SK-N-SH (cell line): ENCODE measurements around the gene PCNX3. TPM values are rescaled to one million over a fixed set of nuclear protein-coding genes. Genes with fewer than 3 reads are reported as not detected.

Experiments
- CTCF ChIA-PET: fragments of 300-600, 350-600 bp; formaldehyde crosslinking; extraction: SDS; loops from one replicate; lab custom pipeline; 2021; lab: Yijun Ruan, JAX
- POLR2A ChIA-PET: fragments of 350-600 bp; sonication (Branson Sonifier 250); formaldehyde crosslinking; extraction: SDS; loops from one replicate; lab custom pipeline; 2020; ENCODE audit warnings: antibody characterized with exemption, inconsistent platforms; lab: Yijun Ruan, JAX
- DNase-seq: peaks from one replicate; pipeline ENCODE4 v3.0.0; 2012
- H2AFZ ChIP-seq: fragments of 200-600 bp; sonication (generic); 2 replicates; pipeline ENCODE4 v1.8.1; 2016; ENCODE audit warnings: antibody characterized with exemption, mild to moderate bottlenecking, low read depth
- H3F3A ChIP-seq: fragments of 200-600 bp; sonication (generic); replicated peaks from 2 replicates; pipeline ENCODE3; 2016; ENCODE audit warnings: antibody characterized with exemption, mild to moderate bottlenecking; ENCODE audit not compliant: insufficient read depth
- H3K27ac ChIP-seq, 2 experiments: fragments of 200-500 bp in 1 of 2; fragments of 200-600 bp in 1 of 2; sonication (Bioruptor generic) in 1 of 2; sonication (generic), shearing (Covaris generic) in 1 of 2; 2 replicates each; pipeline versions ENCODE4 v1.5.1 to v1.6.1; 2014 to 2016; ENCODE audit warnings: low read depth in 2 of 2, inconsistent platforms in 1 of 2, low read length in 1 of 2, mild to moderate bottlenecking in 1 of 2, mixed read lengths in 1 of 2
- H3K27me3 ChIP-seq: fragments of 200-600 bp; sonication (generic), shearing (Covaris generic); 2 replicates; pipeline ENCODE4 v1.6.1; 2016; ENCODE audit warnings: mixed run types; ENCODE audit not compliant: insufficient read depth
- H3K36me3 ChIP-seq, 2 experiments: fragments of 200-500 bp in 1 of 2; fragments of 200-600 bp in 1 of 2; sonication (Bioruptor generic) in 1 of 2; sonication (generic) in 1 of 2; replicated peaks in 1 of 2; 2 replicates each; pipeline versions ENCODE3 to v1.5.1; 2014 to 2016; ENCODE audit warnings: low read length in 1 of 2, mild to moderate bottlenecking in 1 of 2; ENCODE audit not compliant: insufficient read depth in 2 of 2, control insufficient read depth in 1 of 2
- H3K4me1 ChIP-seq, 2 experiments: fragments of 200-500 bp in 1 of 2; fragments of 200-600 bp in 1 of 2; sonication (Bioruptor generic) in 1 of 2; sonication (generic), shearing (Covaris generic) in 1 of 2; 2 replicates each; pipeline versions ENCODE4 v1.5.1 to v1.6.1; 2014 to 2016; ENCODE audit warnings: low read depth in 1 of 2, low read length in 1 of 2, mixed run types in 1 of 2; ENCODE audit not compliant: insufficient read depth in 2 of 2, control insufficient read depth in 1 of 2
- H3K4me2 ChIP-seq: fragments of 200-600 bp; sonication (generic), shearing (Covaris generic); 2 replicates; pipeline ENCODE4 v1.6.1; 2017; ENCODE audit warnings: mixed run types
- H3K4me3 ChIP-seq, 2 experiments: fragments of 200-500 bp in 1 of 2; fragments of 200-600 bp in 1 of 2; sonication (Bioruptor generic) in 1 of 2; sonication (generic), shearing (Covaris generic) in 1 of 2; 2 replicates each; pipeline versions ENCODE4 v1.5.1 to v1.8.1; 2014 to 2016; ENCODE audit warnings: low read depth in 2 of 2, inconsistent platforms in 1 of 2, low read length in 1 of 2, mild to moderate bottlenecking in 1 of 2, mixed read lengths in 1 of 2, moderate library complexity in 1 of 2
- H3K79me2 ChIP-seq: fragments of 200-600 bp; sonication (generic); 2 replicates; pipeline ENCODE4 v1.8.1; 2017; ENCODE audit warnings: mild to moderate bottlenecking; ENCODE audit not compliant: insufficient read depth
- H3K9ac ChIP-seq: fragments of 200-600 bp; sonication (generic); 2 replicates; pipeline ENCODE4 v1.6.1; 2017; ENCODE audit warnings: mixed run types
- H3K9me2 ChIP-seq: fragments of 200-600 bp; sonication (generic); 2 replicates; pipeline ENCODE4 v1.6.1; 2017; ENCODE audit warnings: mixed run types
- H3K9me3 ChIP-seq: fragments of 200-600 bp; sonication (generic); 2 replicates; pipeline ENCODE4 v1.6.1; 2017; ENCODE audit warnings: mixed run types, mild to moderate bottlenecking, moderate library complexity
- H4K20me1 ChIP-seq: fragments of 200-600 bp; sonication (generic); 2 replicates; pipeline ENCODE4 v1.6.1; 2017; ENCODE audit warnings: mild to moderate bottlenecking, mixed run types; ENCODE audit not compliant: insufficient read depth
- ELF1 ChIP-seq: IDR thresholded peaks from 2 replicates; pipeline ENCODE4 v1.4.0; 2012
- EP300 ChIP-seq, 2 experiments: IDR thresholded peaks; 2 replicates each; pipeline versions ENCODE4 v1.4.0 to v1.6.1; 2012; ENCODE audit warnings: borderline replicate concordance in 1 of 2, low read depth in 1 of 2, low read length in 1 of 2
- FOSL2 ChIP-seq: IDR thresholded peaks from 2 replicates; pipeline ENCODE4 v1.4.0; 2012; ENCODE audit warnings: low read depth, mild to moderate bottlenecking, moderate library complexity, borderline replicate concordance
- FOXJ3 ChIP-seq: sonication (generic); formaldehyde crosslinking; IDR thresholded peaks from 2 replicates; pipeline ENCODE4 v1.5.1; 2020; ENCODE audit warnings: mild to moderate bottlenecking, missing genetic modification reagents
- GATA2 ChIP-seq: sonication (generic); formaldehyde crosslinking; IDR thresholded peaks from 2 replicates; pipeline ENCODE4 v1.5.0; 2020; ENCODE audit warnings: mild to moderate bottlenecking, missing genetic modification reagents
- IRF3 ChIP-seq: fragments of 150-350 bp; IDR thresholded peaks from 2 replicates; pipeline ENCODE4 v1.6.1; 2016; ENCODE audit warnings: mild to moderate bottlenecking, low read depth, low read length
- MXI1 ChIP-seq: IDR thresholded peaks from 2 replicates; pipeline ENCODE4 v1.6.1; 2012; ENCODE audit warnings: mild to moderate bottlenecking, low read depth, low read length, improper control_type of control experiment
- PBX3 ChIP-seq: IDR thresholded peaks from 2 replicates; pipeline ENCODE4; 2012
- RAD21 ChIP-seq: IDR thresholded peaks from 2 replicates; pipeline ENCODE4 v1.6.1; 2012; ENCODE audit warnings: mild to moderate bottlenecking, low read length
- RCOR1 ChIP-seq: fragments of 150-350 bp; IDR thresholded peaks from 2 replicates; pipeline ENCODE4 v1.6.1; 2017; ENCODE audit warnings: antibody characterized with exemption, low read length
- RFX5 ChIP-seq: IDR thresholded peaks from 2 replicates; pipeline ENCODE4 v1.6.1; 2012; ENCODE audit warnings: mild to moderate bottlenecking, improper control_type of control experiment, low read length
- SMC3 ChIP-seq: IDR thresholded peaks from 2 replicates; pipeline ENCODE4 v1.6.1; 2012; ENCODE audit warnings: low read depth, low read length, improper control_type of control experiment
- TCF12 ChIP-seq: IDR thresholded peaks from 2 replicates; pipeline ENCODE4 v1.4.0; 2012
- YY1 ChIP-seq: IDR thresholded peaks from 2 replicates; pipeline ENCODE4 v1.4.0; 2012; ENCODE audit warnings: low read depth, mild to moderate bottlenecking
- WGBS: methylation state at CpG from one replicate; pipeline ENCODE4 v1.1.6; 2017; ENCODE audit warnings: low lambda C conversion rate; 5-methylcytosine and 5-hydroxymethylcytosine counted together
- polyA plus RNA-seq, 3 experiments: library from polyadenylated mRNA; depleted of rRNA; stranded (reverse); fragments of >200 nt; gene quantifications; 2 replicates each; pipeline ENCODE4 v1.2.3, GENCODE V29; 2012
- TF ChIP-seq, protein P1 (sequence below): IDR thresholded peaks from 2 replicates; pipeline ENCODE4 v1.4.0; 2012; ENCODE audit warnings: low read depth, borderline replicate concordance
- TF ChIP-seq, protein P2 (sequence below): fragments of 150-350 bp; IDR thresholded peaks from 2 replicates; pipeline ENCODE4 v1.6.1; 2017; ENCODE audit warnings: antibody characterized with exemption, low read length, low read depth, borderline replicate concordance
- TF ChIP-seq, protein P3 (sequence below): fragments of 200-600 bp; sonication (generic); IDR thresholded peaks from 2 replicates; pipeline ENCODE4 v1.6.1; 2017; ENCODE audit warnings: antibody characterized with exemption, mild to moderate bottlenecking, moderate library complexity

PCNX3 gene
- polyA plus RNA-seq, 1 of the 3 experiments (the other 2 are of a cell fraction), result 33.7 TPM

- H3F3A ChIP-seq, result peaks cover 15% of the 10 kb centered on the region
- TF ChIP-seq GATA2 (CRISPR knock-in tag) (no peak), FOXJ3 (no peak), SMC3 (no peak), YY1 (no peak), EP300 (IDR thresholded peaks at IDR 0.05; ENCODE audit: borderline replicate concordance in 1 of 2, low read depth in 1 of 2, low read length in 1 of 2) (no peak), RFX5 (no peak), RCOR1 (no peak), ELF1 (no peak), IRF3 (no peak), TCF12 (no peak), FOSL2 (no peak), MXI1 (no peak), PBX3 (no peak), RAD21 (no peak)
- TF ChIP-seq, protein P1, sequence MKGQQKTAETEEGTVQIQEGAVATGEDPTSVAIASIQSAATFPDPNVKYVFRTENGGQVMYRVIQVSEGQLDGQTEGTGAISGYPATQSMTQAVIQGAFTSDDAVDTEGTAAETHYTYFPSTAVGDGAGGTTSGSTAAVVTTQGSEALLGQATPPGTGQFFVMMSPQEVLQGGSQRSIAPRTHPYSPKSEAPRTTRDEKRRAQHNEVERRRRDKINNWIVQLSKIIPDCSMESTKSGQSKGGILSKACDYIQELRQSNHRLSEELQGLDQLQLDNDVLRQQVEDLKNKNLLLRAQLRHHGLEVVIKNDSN, result no peak
- TF ChIP-seq, protein P2, sequence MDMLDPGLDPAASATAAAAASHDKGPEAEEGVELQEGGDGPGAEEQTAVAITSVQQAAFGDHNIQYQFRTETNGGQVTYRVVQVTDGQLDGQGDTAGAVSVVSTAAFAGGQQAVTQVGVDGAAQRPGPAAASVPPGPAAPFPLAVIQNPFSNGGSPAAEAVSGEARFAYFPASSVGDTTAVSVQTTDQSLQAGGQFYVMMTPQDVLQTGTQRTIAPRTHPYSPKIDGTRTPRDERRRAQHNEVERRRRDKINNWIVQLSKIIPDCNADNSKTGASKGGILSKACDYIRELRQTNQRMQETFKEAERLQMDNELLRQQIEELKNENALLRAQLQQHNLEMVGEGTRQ, result no peak
- TF ChIP-seq, protein P3, sequence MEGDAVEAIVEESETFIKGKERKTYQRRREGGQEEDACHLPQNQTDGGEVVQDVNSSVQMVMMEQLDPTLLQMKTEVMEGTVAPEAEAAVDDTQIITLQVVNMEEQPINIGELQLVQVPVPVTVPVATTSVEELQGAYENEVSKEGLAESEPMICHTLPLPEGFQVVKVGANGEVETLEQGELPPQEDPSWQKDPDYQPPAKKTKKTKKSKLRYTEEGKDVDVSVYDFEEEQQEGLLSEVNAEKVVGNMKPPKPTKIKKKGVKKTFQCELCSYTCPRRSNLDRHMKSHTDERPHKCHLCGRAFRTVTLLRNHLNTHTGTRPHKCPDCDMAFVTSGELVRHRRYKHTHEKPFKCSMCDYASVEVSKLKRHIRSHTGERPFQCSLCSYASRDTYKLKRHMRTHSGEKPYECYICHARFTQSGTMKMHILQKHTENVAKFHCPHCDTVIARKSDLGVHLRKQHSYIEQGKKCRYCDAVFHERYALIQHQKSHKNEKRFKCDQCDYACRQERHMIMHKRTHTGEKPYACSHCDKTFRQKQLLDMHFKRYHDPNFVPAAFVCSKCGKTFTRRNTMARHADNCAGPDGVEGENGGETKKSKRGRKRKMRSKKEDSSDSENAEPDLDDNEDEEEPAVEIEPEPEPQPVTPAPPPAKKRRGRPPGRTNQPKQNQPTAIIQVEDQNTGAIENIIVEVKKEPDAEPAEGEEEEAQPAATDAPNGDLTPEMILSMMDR, result no peak
- 74% methylated on average over 6 of the region's 6 CpGs for WGBS
- no peak overlapping the region for H2AFZ ChIP-seq
- peaks cover 0 to 11% of the 10 kb centered on the region in 2 experiments; a peak in 2 of 4 replicates for H3K4me1 ChIP-seq
- CTCF ChIA-PET, result interaction anchor here (1.6 to 2.1 kb wide), 2 partner anchors 18 to 103 kb away, joined by 3 to 16 read pairs; no protein-coding TSS in a partner anchor
- peaks cover 9% of the 10 kb centered on the region; the same call in 1 of the 2 replicates for H3K79me2 ChIP-seq
- no peak overlapping the region for H3K4me2 ChIP-seq
- no peaks in the 10 kb centered on the region for H3K9me2 ChIP-seq
- H3K27me3 ChIP-seq, result no peaks in the 10 kb centered on the region
- POLR2A ChIA-PET, result interaction anchor here (1.2 to 1.3 kb wide), 2 partner anchors 9 to 10 kb away, joined by 3 read pairs; no protein-coding TSS in a partner anchor
- H3K27ac ChIP-seq, result no peak overlapping the region
- H3K9me3 ChIP-seq, result no peaks in the 10 kb centered on the region
- no peak overlapping the region for H3K9ac ChIP-seq
- no peaks in the 10 kb centered on the region for H4K20me1 ChIP-seq
- no peak for DNase-seq
- no peak overlapping the region for H3K4me3 ChIP-seq
- H3K36me3 ChIP-seq, result peaks cover 7 to 8% of the 10 kb centered on the region in 2 experiments
Observed at GRCh38 chr11:65643971-65644370, 28.4 kb downstream of the PCNX3 start.
